WTC11 (cell line): Measurements from ENCODE around the gene CLEC16A. TPM values are rescaled to one million over a fixed set of nuclear protein-coding genes. Genes with fewer than 3 reads are reported as not detected.

Experiments
- ATAC-seq: fragments of 200-7000 bp; cut with Tn5 transposase; 2 replicates; pipeline ENCODE4 v1.10.0; 2021; ENCODE audit warnings: mild to moderate bottlenecking, moderate library complexity
- CTCF ChIA-PET: fragments of 300-600 bp; sonication (Branson Sonifier 250); formaldehyde crosslinking; loops from one replicate; lab custom pipeline; 2021; ENCODE audit warnings: antibody characterized with exemption; lab: Charles Lee
- POLR2A ChIA-PET: fragments of 350-600 bp; sonication (Branson Sonifier 250); formaldehyde crosslinking; loops from one replicate; lab custom pipeline; 2021; ENCODE audit warnings: antibody characterized with exemption; lab: Charles Lee
- DNase-seq: peaks from one replicate; pipeline ENCODE4 v3.0.0; 2021; ENCODE audit warnings: low spot score
- H3K27ac Mint-ChIP-seq: 2 replicates; pipeline ENCODE4 v1.8.0; 2021; ENCODE audit warnings: mixed read lengths
- H3K27me3 Mint-ChIP-seq: 2 replicates; pipeline ENCODE4 v1.8.0; 2021; ENCODE audit warnings: low read depth, mild to moderate bottlenecking, moderate library complexity, mixed read lengths
- H3K36me3 Mint-ChIP-seq: 2 replicates; pipeline ENCODE4 v1.8.0; 2021; ENCODE audit warnings: mixed read lengths
- H3K4me1 Mint-ChIP-seq: 2 replicates; pipeline ENCODE4 v1.8.0; 2022; ENCODE audit warnings: mixed read lengths
- H3K4me3 Mint-ChIP-seq: 2 replicates; pipeline ENCODE4 v1.8.0; 2021; ENCODE audit warnings: mild to moderate bottlenecking, moderate library complexity, mixed read lengths
- H3K9me3 Mint-ChIP-seq: 2 replicates; pipeline ENCODE4 v1.8.0; 2021; ENCODE audit warnings: mixed read lengths
- AR ChIP-seq: fragments of 250-450 bp; sonication (Bioruptor Pico); IDR thresholded peaks from 2 replicates; pipeline ENCODE4 v1.9.0; 2021; ENCODE audit warnings: mild to moderate bottlenecking
- ARID4B ChIP-seq: sonication (generic); formaldehyde crosslinking; IDR thresholded peaks from 2 replicates; pipeline ENCODE4 v1.8.0; 2023; ENCODE audit warnings: missing genetic modification reagents, mild to moderate bottlenecking, borderline replicate concordance
- E2F5 ChIP-seq: sonication (generic); formaldehyde crosslinking; IDR thresholded peaks from 2 replicates; pipeline ENCODE4 v1.8.1; 2022; ENCODE audit warnings: mild to moderate bottlenecking, moderate library complexity, missing genetic modification reagents
- ESRRA ChIP-seq: sonication (generic); formaldehyde crosslinking; IDR thresholded peaks from 2 replicates; pipeline ENCODE4 v1.8.1; 2022; ENCODE audit warnings: mild to moderate bottlenecking, missing genetic modification reagents, borderline replicate concordance
- GABPB1 ChIP-seq: sonication (generic); formaldehyde crosslinking; IDR thresholded peaks from 2 replicates; pipeline ENCODE4 v1.8.1; 2023; ENCODE audit warnings: mild to moderate bottlenecking, missing genetic modification reagents
- GRHL2 ChIP-seq: fragments of 250-450 bp; sonication (Bioruptor Pico); IDR thresholded peaks from 2 replicates; pipeline ENCODE4 v1.8.0; 2022; ENCODE audit warnings: mild to moderate bottlenecking, moderate library complexity; ENCODE audit not compliant: insufficient replicate concordance, severe bottlenecking
- IRF2 ChIP-seq: sonication (generic); formaldehyde crosslinking; IDR thresholded peaks from 2 replicates; pipeline ENCODE4 v1.8.0; 2022; ENCODE audit warnings: low read depth, missing genetic modification reagents, borderline replicate concordance
- KAT7 ChIP-seq: sonication (generic); formaldehyde crosslinking; IDR thresholded peaks from 2 replicates; pipeline ENCODE4 v1.8.1; 2023; ENCODE audit warnings: missing genetic modification reagents, mild to moderate bottlenecking, borderline replicate concordance
- NR2C2 ChIP-seq: sonication (generic); formaldehyde crosslinking; IDR thresholded peaks from 2 replicates; pipeline ENCODE4 v1.8.0; 2022; ENCODE audit warnings: mild to moderate bottlenecking, missing genetic modification reagents
- PRRX2 ChIP-seq: fragments of 250-450 bp; sonication (Bioruptor Pico); IDR thresholded peaks from 2 replicates; pipeline ENCODE4 v1.8.0; 2021; ENCODE audit warnings: mild to moderate bottlenecking
- ZNF121 ChIP-seq: sonication (generic); formaldehyde crosslinking; IDR thresholded peaks from 2 replicates; pipeline ENCODE4 v1.8.0; 2023; ENCODE audit warnings: missing genetic modification reagents
- ZNF138 ChIP-seq: sonication (generic); formaldehyde crosslinking; conservative IDR thresholded peaks from 2 replicates; pipeline ENCODE4 v1.8.1; 2022; ENCODE audit warnings: mild to moderate bottlenecking, moderate library complexity, missing genetic modification reagents
- ZNF396 ChIP-seq: fragments of 250-450 bp; sonication (Bioruptor Pico); IDR thresholded peaks from 2 replicates; pipeline ENCODE4 v1.8.0; 2021; ENCODE audit warnings: mild to moderate bottlenecking, moderate library complexity, borderline replicate concordance
- ZNF423 ChIP-seq: fragments of 250-450 bp; sonication (Bioruptor Pico); IDR thresholded peaks from 2 replicates; pipeline ENCODE4 v2.1.2; 2022; ENCODE audit warnings: mild to moderate bottlenecking, moderate library complexity
- total RNA-seq: library from RNA; stranded (reverse); gene quantifications from 3 replicates; pipeline ENCODE4 v1.2.3, GENCODE V29; 2021

The CLEC16A gene
- total RNA-seq, 1 experiment from 2014 or later: 14.4 TPM

- H3K36me3 Mint-ChIP-seq: peaks cover 4% of the 10 kb centered on the region; the same call in 1 of the 2 replicates
- H3K4me3 Mint-ChIP-seq: no peak overlapping the region
- 0 out of 2 replicates have a peak, but pooled peaks cover 3% of the 10 kb centered on the region for H3K4me1 Mint-ChIP-seq
- TF ChIP-seq ZNF396 (CRISPR knock-in tag): no peak
- no peak for TF ChIP-seq AR (CRISPR knock-in tag)
- no peak for TF ChIP-seq IRF2 (CRISPR knock-in tag)
- no peak for TF ChIP-seq ESRRA
- no peak for TF ChIP-seq NR2C2
- TF ChIP-seq E2F5: no peak
- TF ChIP-seq PRRX2 (CRISPR knock-in tag): no peak
- no peak for TF ChIP-seq ZNF138 (CRISPR knock-in tag)
- no peaks in the 10 kb centered on the region for H3K9me3 Mint-ChIP-seq
- H3K27me3 Mint-ChIP-seq: no peaks in the 10 kb centered on the region
- ATAC-seq (no peak), DNase-seq (no peak)
- ChIA-PET CTCF (no interaction called here), POLR2A (no interaction called here)
- H3K27ac Mint-ChIP-seq: no peak overlapping the region
Measured at GRCh38 chr16:11016993-11017392, 72.6 kb downstream of the CLEC16A start.

- TF ChIP-seq KAT7 (CRISPR knock-in tag) (no peak), ZNF121 (no peak), GRHL2 (CRISPR knock-in tag) (no peak)
- Mint-ChIP-seq H3K36me3 (peaks cover 4% of the 10 kb centered on the region; the same call in 1 of the 2 replicates), H3K9me3 (no peaks in the 10 kb centered on the region), H3K4me3 (no peak overlapping the region), H3K4me1 (0 out of 2 replicates have a peak, but pooled peaks cover 3% of the 10 kb centered on the region), H3K27ac (no peak overlapping the region), H3K27me3 (no peaks in the 10 kb centered on the region)
- ChIA-PET CTCF (no interaction called here), POLR2A (no interaction called here)
- DNase-seq (no peak), ATAC-seq (no peak)
Measured at GRCh38 chr16:11017499-11017898, 73.1 kb downstream of the CLEC16A start.

- Mint-ChIP-seq H3K4me1 (0 out of 2 replicates have a peak, but pooled peaks cover 3% of the 10 kb centered on the region), H3K27me3 (no peaks in the 10 kb centered on the region), H3K27ac (no peak overlapping the region), H3K9me3 (no peaks in the 10 kb centered on the region), H3K36me3 (peaks cover 1% of the 10 kb centered on the region; the same call in 1 of the 2 replicates), H3K4me3 (no peak overlapping the region)
- ChIA-PET POLR2A (no interaction called here), CTCF (interaction anchor here (0.6 to 2.7 kb wide), 2 partner anchors 377 to 694 kb away, joined by 3 to 6 read pairs; no protein-coding TSS in a partner anchor)
- TF ChIP-seq ARID4B (no peak), ZNF423 (CRISPR knock-in tag) (no peak), GABPB1 (no peak)
- ATAC-seq: no peak
- DNase-seq: no peak
Measured at GRCh38 chr16:11020388-11020787, 76.0 kb downstream of the CLEC16A start.
